ENCODE results near the gene SPDYE17.
"Not testable (repeated sequence)": the region's sequence is repeated elsewhere in the genome, so short reads cannot be mapped to it uniquely, and the experiment has no call there.

SPDYE17 gene

GRCh38 chr7:77005461-77006057, 26.6 kb downstream of the SPDYE17 start:
- not testable (repeated sequence) for H3K27ac ChIP-seq (replicated peaks); DNase-seq (ENCODE audit: low read depth in 1 of 2, low spot score in 1 of 2); H3K4me3 ChIP-seq (replicated peaks; ENCODE audit: insufficient read depth, low read length); H3K27me3 ChIP-seq (ENCODE audit: insufficient read depth, poor library complexity, severe bottlenecking)

GRCh38 chr7:77004151-77004550, 28.0 kb downstream of the SPDYE17 start:
- H3K27ac ChIP-seq (replicated peaks); DNase-seq (ENCODE audit: low read depth in 1 of 2, low spot score in 1 of 2); H3K27me3 ChIP-seq (ENCODE audit: insufficient read depth, poor library complexity, severe bottlenecking); H3K4me3 ChIP-seq (replicated peaks; ENCODE audit: insufficient read depth, low read length): not testable (repeated sequence)

GRCh38 chr7:77003241-77003640, 28.9 kb downstream of the SPDYE17 start:
- H3K27me3 ChIP-seq (ENCODE audit: insufficient read depth, poor library complexity, severe bottlenecking); DNase-seq (ENCODE audit: low read depth in 1 of 2, low spot score in 1 of 2); H3K27ac ChIP-seq (replicated peaks); H3K4me3 ChIP-seq (replicated peaks; ENCODE audit: insufficient read depth, low read length): not testable (repeated sequence)

- not testable (repeated sequence) for H3K27ac ChIP-seq (replicated peaks); H3K27me3 ChIP-seq (ENCODE audit: insufficient read depth, poor library complexity, severe bottlenecking); H3K4me3 ChIP-seq (replicated peaks; ENCODE audit: insufficient read depth, low read length); DNase-seq (ENCODE audit: low read depth in 1 of 2, low spot score in 1 of 2)
Observed at GRCh38 chr7:77002678-77003233, 29.4 kb downstream of the SPDYE17 start.

GRCh38 chr7:77002104-77002503, 30.1 kb downstream of the SPDYE17 start:
- DNase-seq (ENCODE audit: low read depth in 1 of 2, low spot score in 1 of 2); H3K27ac ChIP-seq (replicated peaks); H3K27me3 ChIP-seq (ENCODE audit: insufficient read depth, poor library complexity, severe bottlenecking); H3K4me3 ChIP-seq (replicated peaks; ENCODE audit: insufficient read depth, low read length): not testable (repeated sequence)

GRCh38 chr7:76999474-77000107, 32.6 kb downstream of the SPDYE17 start:
- not testable (repeated sequence) for DNase-seq (ENCODE audit: low read depth in 1 of 2, low spot score in 1 of 2); H3K27me3 ChIP-seq (ENCODE audit: insufficient read depth, poor library complexity, severe bottlenecking); H3K27ac ChIP-seq (replicated peaks); H3K4me3 ChIP-seq (replicated peaks; ENCODE audit: insufficient read depth, low read length)

- not testable (repeated sequence) for DNase-seq (ENCODE audit: low read depth in 1 of 2, low spot score in 1 of 2); H3K27me3 ChIP-seq (ENCODE audit: insufficient read depth, poor library complexity, severe bottlenecking); H3K4me3 ChIP-seq (replicated peaks; ENCODE audit: insufficient read depth, low read length)
Observed at GRCh38 chr7:76998764-76999450, 33.3 kb downstream of the SPDYE17 start.

GRCh38 chr7:76998285-76998589, 33.9 kb downstream of the SPDYE17 start:
- no peaks in the 10 kb centered on the region for H3K27me3 ChIP-seq (ENCODE audit: insufficient read depth, poor library complexity, severe bottlenecking)
- no peak for TF ChIP-seq REST (IDR thresholded peaks at IDR 0.05; ENCODE audit: insufficient replicate concordance, low read depth)
- TF ChIP-seq CTCF (IDR thresholded peaks at IDR 0.05; ENCODE audit: insufficient read depth, low read length): no peak
- no peak for TF ChIP-seq SPI1 (IDR thresholded peaks at IDR 0.05; ENCODE audit: borderline replicate concordance, low read depth)
- TF ChIP-seq GABPA (IDR thresholded peaks at IDR 0.05; ENCODE audit: low read depth): no peak
- no peak for TF ChIP-seq POLR2AphosphoS5 (IDR thresholded peaks at IDR 0.05; ENCODE audit: low read depth)
- H3K4me3 ChIP-seq (replicated peaks; ENCODE audit: insufficient read depth, low read length): no peak overlapping the region
- DNase-seq (ENCODE audit: low read depth in 1 of 2, low spot score in 1 of 2): no peak
- H3K27ac ChIP-seq (replicated peaks): no peak overlapping the region

More at GRCh38 chr7:76998764-76999450, 33.3 kb downstream of the SPDYE17 start:
- H3K27ac ChIP-seq (replicated peaks): not testable (repeated sequence)

All from HL-60 (cell line).